Stimulated activated CD4-positive, alpha-beta T cell treated with anti-CD3 and anti-CD28 coated beads, Interleukin-1b, Interleukin-23, amount 100 ng/mL, for 4 hours (primary cell): ENCODE measurements around the gene KLC3.
"Not testable (repeated sequence)": the region's sequence is repeated elsewhere in the genome, so short reads cannot be mapped to it uniquely, and the experiment has no call there.

ENCODE experiments used
- DNase-seq, 2 donors: peaks; one replicate each; pipeline ENCODE4 v3.0.0-alpha.2; 2020; ENCODE audit warnings: low read depth in 2 of 2

KLC3 gene

DNA sequence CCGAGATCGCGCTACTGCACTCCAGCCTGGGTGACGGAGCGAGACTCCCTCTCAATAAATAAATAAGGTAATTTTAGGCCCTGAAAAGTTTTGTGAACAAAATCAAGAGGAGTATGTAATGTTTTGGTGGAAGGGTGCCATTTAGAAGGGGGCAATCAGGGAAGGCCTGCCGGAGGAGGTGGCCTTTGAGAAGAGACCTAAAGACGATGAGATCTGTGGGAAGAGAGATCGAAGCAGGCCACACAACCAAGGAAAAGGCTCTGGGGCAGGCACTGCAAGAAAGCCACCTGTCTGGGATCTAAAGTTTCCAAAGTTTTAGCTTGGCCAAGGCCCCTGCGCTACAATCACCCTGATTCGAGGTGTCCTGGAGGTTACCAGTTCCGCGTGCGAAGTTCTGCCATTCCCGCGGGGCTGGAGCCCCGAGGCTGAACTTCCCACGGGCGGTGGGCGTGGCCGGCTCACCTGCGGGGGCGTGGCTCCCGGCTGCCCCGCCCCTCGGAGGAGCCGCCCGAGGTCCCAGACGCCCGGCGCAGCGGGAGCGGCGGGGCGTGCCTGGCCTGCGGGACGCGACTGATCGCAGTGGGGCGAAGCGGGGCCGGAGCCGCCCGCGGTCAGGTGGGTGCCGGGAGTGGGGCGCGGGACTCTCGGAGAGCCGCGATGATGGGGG, at the start of gene KLC3:
Gene KLC3 (plus strand): TSS at position 519 of the 667 bp plus-strand sequence. CDS start 4,792 bp downstream, outside the sequence.
- DNase-seq = peak; percentile 16 to 35

DNA sequence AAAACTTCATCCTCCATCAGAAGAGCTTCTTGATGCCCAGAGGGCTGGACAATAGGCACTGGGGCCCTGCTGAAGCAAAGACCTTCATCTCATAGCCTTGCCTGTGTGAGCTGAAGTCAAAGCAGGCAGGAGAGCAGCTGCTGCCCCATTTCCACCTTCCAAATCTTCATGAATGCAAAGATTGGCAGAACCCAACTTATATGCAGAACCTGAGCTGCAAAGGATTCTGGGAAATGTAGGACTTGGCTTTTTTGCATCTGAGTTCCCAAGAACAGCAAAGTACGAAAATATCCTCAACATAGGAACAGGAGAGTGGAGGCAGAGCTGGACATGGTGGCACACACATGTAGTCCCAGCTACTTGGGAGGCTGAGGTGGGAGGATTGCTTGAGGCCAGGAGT, 48.7 kb upstream of the KLC3 start:
- DNase-seq = no peak

DNA sequence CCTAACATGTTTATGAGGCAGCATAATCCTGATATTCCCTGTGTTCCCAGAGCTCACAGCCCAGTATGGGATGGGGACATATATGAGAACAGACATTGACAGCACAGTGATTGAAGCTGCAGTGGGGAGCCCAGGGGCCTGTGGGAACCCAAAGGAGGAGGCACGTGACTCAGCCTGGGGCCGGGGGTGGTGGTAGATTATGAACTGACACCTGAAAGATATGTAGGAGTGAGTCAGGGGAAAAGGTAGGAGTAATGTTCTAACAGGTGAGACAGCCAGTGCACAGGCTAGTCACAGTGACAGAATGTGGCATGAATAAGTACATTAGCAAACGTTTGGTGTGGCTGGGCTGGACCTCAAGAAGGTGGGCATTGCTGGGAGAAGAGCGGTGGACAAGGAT, 46.9 kb upstream of the KLC3 start:
- DNase-seq = peak in 1 of 2 donors; percentile 25

DNA sequence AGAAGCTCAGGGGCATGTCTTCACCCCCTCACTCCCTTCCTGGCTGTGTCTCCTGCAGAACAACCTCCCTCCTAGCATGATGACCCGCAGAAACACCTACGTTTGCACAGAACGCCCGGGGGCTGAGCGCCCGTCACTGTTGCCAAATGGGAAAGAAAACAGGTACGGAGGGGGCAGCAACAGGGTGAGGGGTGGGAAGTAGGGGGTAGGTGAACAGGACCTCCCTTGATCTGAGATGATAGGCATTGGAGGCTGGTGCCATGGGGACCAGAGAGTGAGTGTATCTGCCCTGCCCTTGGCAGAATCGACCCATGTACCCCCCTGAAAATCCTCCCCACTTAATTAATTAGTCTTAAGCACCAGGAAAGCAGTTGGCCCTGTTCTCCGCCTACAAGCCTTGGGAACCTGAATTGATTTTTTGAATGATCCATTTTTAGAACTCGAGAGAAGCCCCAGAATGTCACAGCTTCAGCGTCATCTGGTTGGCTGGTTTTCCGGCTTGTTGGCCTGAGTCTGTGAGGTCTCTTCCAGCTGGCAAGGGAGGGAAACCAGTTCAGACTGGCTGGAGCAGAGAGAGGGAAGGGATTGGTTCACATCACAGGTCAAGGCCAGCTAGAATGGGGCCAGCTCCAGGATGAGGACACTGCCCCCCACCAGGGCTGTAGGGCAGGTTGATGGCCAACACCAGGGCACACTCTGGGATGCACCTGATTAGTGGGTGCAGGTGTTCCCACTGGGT, 46.1 kb upstream of the KLC3 start:
- DNase-seq = no peak

DNA sequence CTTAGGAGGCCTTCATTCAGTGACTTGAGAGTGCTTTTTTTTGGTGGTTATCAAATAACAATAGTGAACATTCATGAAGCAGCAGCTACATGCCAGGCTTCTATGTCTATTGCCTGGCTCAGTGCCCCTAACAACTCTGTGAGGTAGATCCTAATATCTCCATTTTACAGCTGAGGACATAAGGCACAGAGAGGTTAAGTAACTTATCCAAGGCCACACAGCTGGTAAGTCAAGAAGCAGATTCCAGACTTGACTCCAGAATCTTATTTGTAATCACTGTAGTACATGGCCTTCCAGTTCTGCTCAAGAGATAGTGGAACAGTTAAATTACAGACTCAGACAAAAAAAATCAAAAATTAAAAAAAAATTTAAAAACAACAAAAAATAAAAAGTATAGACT, 44.7 kb upstream of the KLC3 start:
- DNase-seq = no peak

DNA sequence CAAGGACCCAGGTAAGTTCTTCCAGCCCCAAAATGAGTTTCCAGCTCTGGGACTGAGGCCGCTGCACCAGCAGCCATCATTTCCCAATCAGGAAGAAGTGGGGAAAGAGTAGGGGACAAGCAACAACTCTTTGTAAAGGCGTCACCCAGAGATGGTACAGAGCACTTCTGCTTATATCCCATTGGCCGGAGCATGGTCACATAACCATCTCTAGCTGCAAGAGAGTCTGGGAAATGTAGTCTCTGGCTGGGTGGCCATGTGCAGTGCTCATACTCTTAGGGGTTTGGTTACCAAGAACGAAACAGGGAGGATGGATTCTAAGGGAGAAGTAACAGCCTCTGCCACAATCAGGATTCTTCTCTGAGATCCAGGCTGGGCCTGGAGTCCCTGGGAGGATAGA, 44.2 kb upstream of the KLC3 start:
- DNase-seq = no peak

DNA sequence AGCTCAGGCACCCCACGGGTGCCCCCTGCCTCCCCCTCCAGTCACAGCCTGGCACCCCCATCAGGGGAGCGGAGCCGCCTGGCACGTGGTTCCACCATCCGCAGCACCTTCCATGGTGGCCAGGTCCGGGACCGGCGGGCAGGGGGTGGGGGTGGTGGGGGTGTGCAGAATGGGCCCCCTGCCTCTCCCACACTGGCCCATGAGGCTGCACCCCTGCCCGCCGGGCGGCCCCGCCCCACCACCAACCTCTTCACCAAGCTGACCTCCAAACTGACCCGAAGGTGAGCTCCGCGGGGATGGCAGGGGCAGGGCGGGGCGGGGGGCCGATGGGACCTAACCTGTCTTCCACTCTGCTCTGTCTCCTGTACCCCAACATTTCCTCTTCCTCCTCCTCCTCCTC, 42.9 kb upstream of the KLC3 start:
- no peak for DNase-seq

DNA sequence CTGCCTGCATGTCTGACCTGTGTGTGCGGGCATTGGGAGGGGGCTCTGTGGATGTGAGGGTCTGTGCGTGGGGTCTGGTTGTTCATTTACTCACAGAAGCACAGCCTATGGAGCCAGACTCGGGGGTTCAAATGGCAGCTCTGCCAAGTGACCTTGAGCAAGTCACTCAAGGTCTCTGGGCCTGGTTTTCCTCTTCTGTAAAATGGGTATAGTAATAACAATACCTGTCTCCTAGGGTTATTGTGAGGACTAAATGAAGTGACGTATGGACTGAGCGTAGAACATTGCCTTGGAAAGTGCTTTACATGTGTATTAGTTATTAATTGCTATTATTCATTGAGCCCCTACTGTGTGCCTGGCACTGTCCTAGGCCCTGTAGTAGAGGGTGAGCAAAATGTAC, 42.3 kb upstream of the KLC3 start:
- no peak for DNase-seq

DNA sequence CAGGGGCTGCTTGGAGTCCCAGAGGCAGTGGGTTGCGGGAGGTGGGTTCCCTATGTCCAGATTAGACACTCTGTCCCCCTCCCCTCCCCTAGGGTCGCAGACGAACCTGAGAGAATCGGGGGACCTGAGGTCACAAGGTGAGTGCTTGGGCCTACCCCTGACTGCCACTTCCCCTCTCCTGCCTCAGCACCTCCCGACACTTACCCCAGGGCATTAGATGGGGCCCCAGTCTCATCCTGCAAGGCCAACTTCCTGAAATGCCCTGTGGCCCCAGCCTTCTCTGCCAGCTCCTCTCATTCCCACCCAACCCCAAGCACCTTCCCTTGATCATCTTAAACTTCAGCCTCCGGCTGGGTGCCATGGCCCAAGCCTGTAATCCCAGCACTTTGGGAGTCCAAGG, 40.8 kb upstream of the KLC3 start:
- DNase-seq = no peak

DNA sequence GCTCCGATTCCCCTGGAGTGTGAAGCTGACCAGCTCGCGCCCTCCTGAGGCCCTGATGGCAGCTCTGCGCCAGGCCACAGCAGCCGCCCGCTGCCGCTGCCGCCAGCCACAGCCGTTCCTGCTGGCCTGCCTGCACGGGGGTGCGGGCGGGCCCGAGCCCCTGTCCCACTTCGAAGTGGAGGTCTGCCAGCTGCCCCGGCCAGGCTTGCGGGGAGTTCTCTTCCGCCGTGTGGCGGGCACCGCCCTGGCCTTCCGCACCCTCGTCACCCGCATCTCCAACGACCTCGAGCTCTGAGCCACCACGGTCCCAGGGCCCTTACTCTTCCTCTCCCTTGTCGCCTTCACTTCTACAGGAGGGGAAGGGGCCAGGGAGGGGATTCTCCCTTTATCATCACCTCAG, 38.1 kb upstream of the KLC3 start:
- DNase-seq = no peak

DNA sequence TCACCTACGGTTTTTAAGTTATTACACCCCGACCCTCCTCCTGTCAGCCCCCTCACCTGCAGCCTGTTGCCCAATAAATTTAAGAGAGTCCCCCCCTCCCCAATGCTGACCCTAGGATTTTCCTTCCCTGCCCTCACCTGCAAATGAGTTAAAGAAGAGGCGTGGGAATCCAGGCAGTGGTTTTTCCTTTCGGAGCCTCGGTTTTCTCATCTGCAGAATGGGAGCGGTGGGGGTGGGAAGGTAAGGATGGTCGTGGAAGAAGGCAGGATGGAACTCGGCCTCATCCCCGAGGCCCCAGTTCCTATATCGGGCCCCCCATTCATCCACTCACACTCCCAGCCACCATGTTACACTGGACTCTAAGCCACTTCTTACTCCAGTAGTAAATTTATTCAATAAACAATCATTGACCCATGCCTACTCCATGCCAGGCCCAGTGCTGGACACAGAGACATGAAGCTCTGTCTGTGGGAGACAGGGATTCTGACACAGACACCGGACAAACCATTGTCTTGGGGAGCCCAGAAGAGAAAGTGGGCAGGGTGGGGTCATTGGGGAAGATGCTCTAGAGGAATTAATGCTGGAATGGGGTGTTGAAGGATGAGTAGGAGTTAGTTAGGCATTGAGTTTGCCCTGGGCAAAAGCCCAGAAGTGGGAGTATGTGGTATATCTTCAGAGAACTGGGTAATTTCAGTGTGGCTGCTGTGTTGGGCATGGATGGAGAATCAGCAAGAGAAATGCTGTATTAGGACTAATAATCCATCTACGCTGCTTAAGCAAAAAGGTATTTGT, 37.1 kb upstream of the KLC3 start:
- DNase-seq = no peak

DNA sequence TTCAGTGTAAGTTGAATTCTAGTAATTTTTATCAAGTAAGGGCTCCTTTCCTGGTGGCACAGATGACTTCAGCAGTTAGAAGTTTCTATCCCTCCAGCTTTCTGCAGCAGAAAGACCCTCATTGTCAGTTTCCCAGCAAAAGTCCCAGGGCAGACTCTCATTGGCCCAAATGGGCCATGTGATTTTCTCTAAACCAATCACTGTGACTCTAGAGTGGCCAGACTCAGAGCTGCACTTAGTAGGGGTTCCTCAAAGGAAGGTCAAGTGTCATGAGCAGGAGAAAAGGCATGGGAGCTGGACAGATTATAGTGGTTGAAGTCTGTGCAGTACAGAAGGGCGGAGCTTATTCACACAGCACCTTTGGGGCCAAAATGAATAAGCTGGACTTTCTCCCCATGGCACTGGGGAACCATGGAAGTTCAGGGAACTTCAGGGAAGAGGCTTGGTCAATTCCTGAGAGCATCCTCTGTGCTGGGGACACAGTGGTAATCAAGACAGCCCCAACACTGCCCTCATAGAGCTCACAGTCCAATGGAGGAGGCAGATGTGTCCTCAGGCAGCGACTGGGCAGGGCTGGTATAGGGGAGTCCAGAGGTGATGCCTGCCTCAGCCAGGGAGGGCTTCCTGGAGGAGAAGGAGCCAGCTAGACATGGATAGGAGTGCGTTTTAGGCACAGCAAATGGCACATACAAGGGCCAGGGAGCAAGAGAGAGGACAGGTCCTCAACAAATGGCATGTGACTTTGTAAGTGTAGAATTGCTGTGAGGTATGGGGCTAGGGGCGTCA, 36.2 kb upstream of the KLC3 start:
- DNase-seq = no peak

DNA sequence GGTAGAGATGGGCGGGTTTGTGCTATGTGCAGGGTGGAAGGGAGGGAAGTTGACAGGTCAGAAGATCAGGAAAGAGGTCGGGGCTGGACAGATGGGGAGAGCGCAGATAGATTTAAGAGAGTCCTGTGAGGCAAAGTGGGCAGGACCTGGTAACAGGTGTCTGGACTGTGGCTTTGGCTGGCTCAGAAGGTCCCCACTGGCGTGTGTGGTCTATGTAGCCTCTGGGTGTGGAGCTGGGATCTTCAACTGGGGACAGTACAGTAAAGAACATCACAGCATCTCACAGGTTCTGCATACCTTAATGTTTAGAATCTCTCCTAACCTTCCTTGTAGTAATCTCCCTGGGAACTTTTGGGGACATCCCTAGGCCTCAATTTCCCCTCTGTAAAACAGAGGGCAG, 35.5 kb upstream of the KLC3 start:
- DNase-seq = no peak

DNA sequence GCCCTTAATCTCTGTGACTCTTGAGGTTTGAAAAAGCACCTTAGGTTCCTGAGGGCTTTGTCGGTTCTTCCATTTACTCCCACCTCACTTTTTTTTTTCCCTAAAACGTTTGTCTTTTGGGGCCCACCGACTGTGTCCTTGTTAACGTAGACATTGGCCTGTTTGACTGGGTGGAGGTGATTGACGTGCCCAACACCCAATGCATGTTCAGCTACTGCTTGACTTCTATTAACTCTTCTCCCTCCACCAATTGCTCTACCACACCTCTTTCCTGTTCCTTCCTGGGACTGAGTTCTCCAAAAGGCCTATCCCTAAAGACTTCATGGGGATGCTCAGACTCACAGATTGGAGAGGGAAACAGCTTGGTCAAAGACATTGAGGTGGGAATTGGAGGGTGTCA, 35.1 kb upstream of the KLC3 start:
- no peak for DNase-seq

DNA sequence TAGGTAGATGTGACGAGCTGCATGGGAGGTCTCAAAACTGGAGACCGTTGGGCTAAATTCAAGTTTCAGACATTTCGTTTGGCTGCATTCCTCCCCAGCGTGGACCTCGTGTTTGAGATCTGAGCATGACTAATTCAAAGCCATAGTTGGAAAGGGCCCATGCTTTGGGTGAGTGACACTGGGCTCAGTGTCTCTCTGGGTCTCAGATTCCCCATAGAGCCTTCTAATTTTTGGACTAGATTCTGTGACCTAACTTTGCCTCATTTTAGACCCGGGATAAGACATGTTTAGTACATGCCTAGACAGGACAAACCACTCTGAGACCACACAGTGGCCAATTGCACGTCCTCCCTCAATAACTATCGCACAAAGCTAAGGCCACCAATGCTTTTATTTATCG, 34.5 kb upstream of the KLC3 start:
- no peak for DNase-seq

DNA sequence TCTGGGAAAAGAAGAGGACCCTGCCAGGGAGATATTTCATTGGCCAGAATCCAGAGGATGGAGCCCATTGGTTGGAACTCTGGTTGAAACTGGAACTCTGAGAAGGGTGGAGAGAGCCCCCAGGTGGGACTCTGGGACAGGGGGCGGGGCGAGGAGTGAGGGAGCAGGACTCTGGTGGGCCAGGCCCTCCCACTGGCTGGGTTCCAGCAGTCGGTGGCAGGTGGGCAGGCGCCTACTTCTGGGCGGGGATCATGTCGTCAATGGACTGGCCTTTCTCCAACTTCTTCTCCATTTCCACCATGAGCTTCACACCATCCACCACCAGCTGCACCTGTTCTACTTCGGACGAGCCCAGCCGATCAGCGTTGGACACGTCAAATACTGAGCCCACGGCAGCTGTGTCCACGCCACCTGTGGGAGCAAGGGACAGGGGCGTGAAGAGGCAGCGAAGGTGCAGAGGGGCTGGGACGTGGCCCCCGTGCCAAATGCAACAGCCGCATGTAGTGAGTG, 34.0 kb upstream of the KLC3 start:
- DNase-seq = no peak

DNA sequence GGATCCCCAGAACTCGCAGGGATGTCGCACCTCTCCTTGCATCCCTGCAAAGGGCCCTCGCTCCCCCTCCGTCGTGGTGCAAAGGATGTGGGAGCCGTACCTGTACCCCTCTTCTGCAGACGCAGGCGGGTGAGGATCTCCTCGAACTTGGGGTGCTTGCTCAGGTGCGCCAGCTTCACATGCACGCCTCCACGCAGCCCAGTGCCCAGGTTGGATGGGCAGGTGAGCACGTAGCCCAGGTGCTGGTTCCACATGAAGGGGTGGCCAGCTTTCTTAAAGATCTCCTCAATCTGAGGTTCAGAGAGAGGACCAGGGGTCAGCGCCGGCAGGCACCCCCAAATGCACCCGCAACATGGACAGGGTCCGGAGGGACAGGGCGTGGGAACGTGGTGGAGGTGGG, 33.2 kb upstream of the KLC3 start:
- no peak for DNase-seq

DNA sequence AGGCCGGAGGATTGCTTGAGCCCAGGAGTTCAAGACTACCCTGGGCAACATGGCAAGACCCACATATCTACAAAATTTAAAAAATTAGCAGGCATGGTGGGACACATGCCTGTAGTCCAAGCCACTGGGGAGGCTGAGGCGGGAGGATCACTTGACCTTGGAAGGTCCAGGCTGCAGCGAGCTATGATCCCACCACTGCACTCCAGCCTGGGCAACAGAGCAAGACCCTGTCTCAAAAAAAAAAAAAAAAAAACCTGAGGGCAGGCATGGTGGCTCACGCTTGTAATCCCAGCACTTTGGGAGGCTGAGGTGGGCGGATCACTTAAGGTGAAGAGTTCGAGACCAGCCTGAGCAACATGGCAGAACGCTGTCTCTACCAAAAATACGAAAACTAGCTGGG, 31.2 kb upstream of the KLC3 start:
- DNase-seq = not testable (repeated sequence)

DNA sequence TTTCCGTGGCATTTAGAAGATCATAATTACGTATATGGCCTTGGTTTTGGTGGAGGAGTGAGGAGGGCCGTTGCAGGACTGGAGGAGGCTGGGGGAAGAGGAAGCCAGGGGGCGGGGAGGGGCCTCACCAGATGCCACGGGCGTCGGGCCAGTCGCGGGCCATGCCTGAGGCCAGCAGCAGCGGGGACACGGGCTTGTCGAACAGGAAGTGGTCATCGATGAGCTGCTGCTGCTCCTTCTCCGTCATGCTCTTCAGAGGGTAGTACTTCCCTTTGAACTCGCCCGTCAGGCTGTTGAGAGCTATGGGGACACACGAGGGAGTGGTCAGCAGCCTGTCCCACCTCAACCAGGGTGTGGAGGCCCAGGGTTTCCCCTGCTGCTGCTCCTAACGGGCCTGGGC, 28.9 kb upstream of the KLC3 start:
- no peak for DNase-seq

DNA sequence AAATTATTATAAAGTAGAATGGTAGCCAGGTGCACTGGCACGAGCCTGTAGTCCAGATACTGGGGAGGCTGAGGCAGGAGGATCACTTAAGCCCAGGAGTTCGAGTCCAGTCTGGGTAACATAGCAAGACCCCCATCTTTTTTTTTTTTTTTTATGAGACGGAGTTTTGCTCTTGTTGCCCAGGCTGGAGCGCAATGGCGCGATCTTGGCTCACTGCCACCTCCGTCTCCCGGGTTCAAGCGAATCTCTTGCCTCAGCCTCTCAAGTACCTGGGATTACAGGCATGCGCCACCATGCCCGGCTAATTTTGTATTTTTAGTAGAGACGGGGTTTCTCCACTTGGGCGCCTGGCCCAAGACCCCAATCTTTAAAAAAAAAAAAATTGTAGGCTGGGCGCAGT, 28.3 kb upstream of the KLC3 start:
- DNase-seq = not testable (repeated sequence)

DNA sequence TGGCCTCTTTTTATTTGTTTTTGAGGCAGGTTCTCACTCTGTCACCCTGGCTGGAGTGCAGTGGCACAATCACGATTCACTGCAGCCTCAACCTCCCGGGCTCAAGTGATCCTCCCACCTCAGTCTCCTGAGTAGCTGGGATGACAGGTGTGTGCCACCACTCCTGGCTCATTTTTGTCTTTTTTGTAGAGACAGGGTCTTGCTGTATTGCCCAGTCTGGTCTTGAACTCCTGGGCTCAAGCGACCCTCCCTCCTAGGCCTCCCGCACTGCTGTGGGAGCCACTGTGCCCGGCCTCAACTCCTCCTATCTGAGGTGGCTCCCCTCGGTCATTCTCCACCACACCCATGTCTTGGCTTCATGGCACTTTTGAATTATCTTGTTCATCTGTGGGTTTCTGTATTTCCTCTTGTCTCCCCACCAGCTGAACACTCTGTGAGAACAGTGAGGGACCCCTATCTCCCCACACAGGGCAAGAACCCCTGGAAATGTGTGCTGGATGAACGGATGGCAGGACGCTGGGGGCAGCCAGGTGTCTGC, 25.8 kb upstream of the KLC3 start:
- no peak for DNase-seq

DNA sequence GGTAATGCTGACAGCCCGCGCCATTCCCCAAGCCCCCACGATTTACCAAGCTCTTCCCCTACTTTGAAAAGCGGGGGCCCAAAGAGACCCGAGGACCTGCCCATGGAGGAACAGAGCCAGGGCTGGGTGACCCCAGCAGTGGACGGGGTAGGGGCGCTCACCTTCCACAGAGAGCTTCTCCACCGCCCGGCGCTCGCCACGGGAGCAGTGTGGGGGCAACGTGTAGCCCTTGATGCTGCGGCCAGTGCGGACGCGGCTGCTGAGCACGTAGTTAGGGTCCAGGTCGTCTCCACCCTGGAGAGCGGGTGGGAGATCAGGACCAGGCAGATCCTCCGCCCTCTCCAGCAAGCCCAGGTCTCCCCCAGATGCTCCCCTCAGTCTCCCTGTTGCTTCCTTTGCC, 25.2 kb upstream of the KLC3 start:
- no peak for DNase-seq
